ENCODE results near the gene ADAM19.

- no peak for TF ChIP-seq CTCF (conservative IDR thresholded peaks at IDR 0.05; ENCODE audit: low read length)
- TF ChIP-seq EZH2phosphoT487 (IDR thresholded peaks at IDR 0.05; ENCODE audit: borderline replicate concordance, low read depth, low read length), result no peak
These were observed 42.5 kb downstream of the ADAM19 start for GRCh38 chr5:157533011-157533481.
